Activated naive CD8-positive, alpha-beta T cell (primary cell): ENCODE data around the gene CA4.
"Not testable (repeated sequence)": the region's sequence is repeated elsewhere in the genome, so short reads cannot be mapped to it uniquely, and the experiment has no call there.

Source experiments
- H3K27ac Mint-ChIP-seq: one replicate; pipeline ENCODE4 v1.8.0; 2021; ENCODE audit warnings: mixed read lengths
- H3K27me3 Mint-ChIP-seq: one replicate; pipeline ENCODE4 v1.8.0; 2021; ENCODE audit warnings: mixed read lengths
- H3K36me3 Mint-ChIP-seq: one replicate; pipeline ENCODE4 v1.8.0; 2021; ENCODE audit warnings: mixed read lengths
- H3K4me1 Mint-ChIP-seq: one replicate; pipeline ENCODE4 v1.8.0; 2021; ENCODE audit warnings: low read depth, mixed read lengths
- H3K4me3 Mint-ChIP-seq: one replicate; pipeline ENCODE4 v1.8.0; 2021; ENCODE audit warnings: mild to moderate bottlenecking, mixed read lengths
- H3K9me3 Mint-ChIP-seq: one replicate; pipeline ENCODE4 v1.8.0; 2021; ENCODE audit warnings: low read depth, mixed read lengths

The CA4 gene

DNA sequence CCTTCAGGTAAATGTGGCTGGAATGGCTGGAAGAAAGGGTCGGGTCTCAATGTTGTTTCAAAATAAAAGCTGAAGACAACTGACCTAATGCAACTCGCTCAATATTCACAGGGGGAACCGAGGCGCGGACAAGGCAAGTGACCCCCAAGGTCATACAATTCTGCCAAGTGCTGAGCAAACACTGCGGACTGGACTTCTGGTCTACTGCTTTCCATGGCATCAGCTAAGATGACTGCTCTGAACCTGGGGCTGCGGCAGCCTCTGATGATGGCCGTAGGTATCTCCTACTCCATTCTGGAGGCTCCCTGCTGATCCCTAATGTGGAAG is 21.9 kb downstream of the CA4 start:
- H3K27me3 Mint-ChIP-seq, result no peaks in the 10 kb centered on the region
- H3K4me1 Mint-ChIP-seq, result peaks cover 14% of the 10 kb centered on the region
- H3K27ac Mint-ChIP-seq, result no peak overlapping the region
- H3K9me3 Mint-ChIP-seq, result no peaks in the 10 kb centered on the region
- H3K4me3 Mint-ChIP-seq, result no peak overlapping the region
- H3K36me3 Mint-ChIP-seq, result no peaks in the 10 kb centered on the region

DNA sequence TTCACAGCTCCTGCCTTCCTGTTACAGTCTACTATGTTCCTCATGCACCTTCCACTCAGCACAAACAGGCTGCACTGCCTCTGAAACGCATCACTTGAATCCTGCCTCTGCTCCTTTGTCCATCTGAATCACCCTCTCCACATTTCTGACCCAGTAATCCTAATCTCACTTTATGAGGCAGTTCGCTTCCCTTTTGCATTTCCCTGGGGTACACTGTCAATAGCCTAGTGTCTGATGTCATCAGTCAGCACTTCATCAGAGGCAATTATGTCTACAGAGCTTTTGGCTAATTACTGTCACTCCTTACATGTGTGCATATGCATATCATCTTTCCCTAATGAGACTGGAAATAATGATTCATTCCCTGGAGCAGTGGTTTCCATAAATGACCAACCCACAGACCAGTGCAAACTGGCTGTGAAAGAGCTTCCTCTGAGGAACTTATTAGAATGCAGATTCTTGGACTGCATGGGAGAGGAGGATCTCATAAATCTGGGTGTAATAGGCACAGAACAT is 23.6 kb downstream of the CA4 start:
- no peaks in the 10 kb centered on the region for H3K27me3 Mint-ChIP-seq
- H3K36me3 Mint-ChIP-seq, result no peaks in the 10 kb centered on the region
- no peaks in the 10 kb centered on the region for H3K9me3 Mint-ChIP-seq
- no peak overlapping the region for H3K27ac Mint-ChIP-seq
- H3K4me1 Mint-ChIP-seq, result peaks cover 12% of the 10 kb centered on the region
- H3K4me3 Mint-ChIP-seq, result no peak overlapping the region

- no peaks in the 10 kb centered on the region for H3K36me3 Mint-ChIP-seq
- H3K27me3 Mint-ChIP-seq, result no peaks in the 10 kb centered on the region
- peaks cover 12% of the 10 kb centered on the region for H3K4me1 Mint-ChIP-seq
- no peak overlapping the region for H3K27ac Mint-ChIP-seq
- no peak overlapping the region for H3K4me3 Mint-ChIP-seq
- no peaks in the 10 kb centered on the region for H3K9me3 Mint-ChIP-seq
Measured at GRCh38 chr17:60174035-60174434, 24.3 kb downstream of the CA4 start.

DNA sequence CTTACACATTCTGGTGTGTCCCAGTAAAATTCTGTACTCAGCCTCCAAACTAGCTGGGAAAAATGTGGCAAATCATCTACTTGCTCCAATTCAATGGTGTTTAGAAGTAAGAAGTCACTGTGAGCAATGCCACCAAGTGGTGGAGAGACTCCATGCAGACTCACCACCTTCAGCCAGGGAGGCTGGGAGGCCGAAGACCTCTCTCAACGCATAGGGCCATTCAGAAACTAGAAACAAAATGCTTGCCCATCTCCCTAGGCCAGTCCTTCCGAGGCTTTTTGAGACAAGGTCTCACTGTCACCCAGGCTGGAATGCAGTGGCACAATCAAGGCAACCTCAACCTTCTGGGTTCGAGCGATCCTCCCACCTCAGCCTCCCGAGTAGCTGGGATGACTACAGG is 25.0 kb downstream of the CA4 start:
- H3K4me1 Mint-ChIP-seq, result peaks cover 10% of the 10 kb centered on the region
- not testable (repeated sequence) for H3K9me3 Mint-ChIP-seq

GRCh38 chr17:60176763-60177162 is 27.0 kb downstream of the CA4 start:
- not testable (repeated sequence) for H3K4me3 Mint-ChIP-seq, H3K9me3 Mint-ChIP-seq, H3K27me3 Mint-ChIP-seq, H3K36me3 Mint-ChIP-seq, H3K4me1 Mint-ChIP-seq, H3K27ac Mint-ChIP-seq

More for the DNA sequence above, 25.0 kb downstream of the CA4 start:
- not testable (repeated sequence) for H3K36me3 Mint-ChIP-seq, H3K27ac Mint-ChIP-seq, H3K27me3 Mint-ChIP-seq, H3K4me3 Mint-ChIP-seq

DNA sequence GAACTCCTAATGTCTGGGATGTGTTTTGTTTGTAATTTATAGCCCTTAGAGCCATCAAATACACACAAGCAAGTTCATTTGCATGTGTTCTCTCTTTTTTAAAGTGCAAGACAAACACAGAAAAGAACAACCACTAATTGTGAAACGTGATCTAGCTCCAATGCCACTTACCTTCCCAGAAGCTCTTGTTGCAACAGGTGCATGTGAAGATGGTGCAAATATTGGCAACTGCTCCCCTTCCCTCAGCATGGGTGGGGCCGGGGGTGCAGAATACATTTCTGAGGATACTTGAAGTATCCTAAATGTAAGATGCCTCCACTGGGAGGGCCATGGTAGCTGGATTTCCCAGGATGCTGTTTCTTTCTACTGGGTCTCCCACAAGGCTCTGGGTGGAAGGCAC is 28.4 kb downstream of the CA4 start:
- H3K4me3 Mint-ChIP-seq, H3K4me1 Mint-ChIP-seq, H3K27me3 Mint-ChIP-seq, H3K27ac Mint-ChIP-seq, H3K36me3 Mint-ChIP-seq, H3K9me3 Mint-ChIP-seq: not testable (repeated sequence)

DNA sequence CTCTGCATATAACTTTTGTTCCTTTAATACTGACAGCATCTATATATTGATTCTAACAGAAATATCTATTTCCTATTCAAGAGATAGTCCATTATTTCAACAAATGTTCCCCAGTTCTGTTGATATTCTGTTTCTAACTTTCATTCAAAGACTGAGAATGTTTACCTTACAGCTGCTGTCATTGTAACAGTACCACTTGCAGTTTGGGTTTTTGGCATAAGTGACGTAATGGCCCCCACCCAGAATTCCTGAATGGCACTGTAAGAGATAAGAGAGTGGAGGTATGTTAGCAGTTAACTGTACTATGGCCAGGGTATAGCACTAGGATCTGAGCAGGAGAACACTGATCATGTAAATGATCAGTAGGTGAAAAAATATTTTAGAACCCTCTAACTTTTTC is 30.6 kb downstream of the CA4 start:
- H3K4me3 Mint-ChIP-seq, H3K27ac Mint-ChIP-seq, H3K36me3 Mint-ChIP-seq, H3K4me1 Mint-ChIP-seq, H3K9me3 Mint-ChIP-seq, H3K27me3 Mint-ChIP-seq: not testable (repeated sequence)

DNA sequence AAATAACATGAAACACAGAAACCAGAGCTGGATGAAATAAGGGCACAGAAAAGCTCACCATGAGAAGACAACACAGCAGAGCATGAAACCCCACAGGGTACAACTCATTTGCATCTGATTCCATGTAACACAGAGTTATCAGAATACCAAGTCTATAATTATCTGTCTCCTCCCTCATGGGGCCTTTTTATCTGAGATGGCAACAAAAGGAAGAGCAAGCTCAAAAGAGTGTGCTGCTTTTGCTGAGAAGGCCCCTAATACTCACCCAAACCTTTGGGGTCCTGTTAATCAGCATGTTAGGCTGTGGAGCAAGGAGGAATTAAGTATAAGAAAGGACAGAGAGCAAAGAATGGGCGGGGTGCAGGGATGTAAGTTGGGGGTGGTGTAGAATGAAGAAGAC is 36.6 kb downstream of the CA4 start:
- H3K27me3 Mint-ChIP-seq, H3K9me3 Mint-ChIP-seq, H3K36me3 Mint-ChIP-seq, H3K4me3 Mint-ChIP-seq, H3K4me1 Mint-ChIP-seq: not testable (repeated sequence)
- peak overlapping the region; percentile 73 for H3K27ac Mint-ChIP-seq

DNA sequence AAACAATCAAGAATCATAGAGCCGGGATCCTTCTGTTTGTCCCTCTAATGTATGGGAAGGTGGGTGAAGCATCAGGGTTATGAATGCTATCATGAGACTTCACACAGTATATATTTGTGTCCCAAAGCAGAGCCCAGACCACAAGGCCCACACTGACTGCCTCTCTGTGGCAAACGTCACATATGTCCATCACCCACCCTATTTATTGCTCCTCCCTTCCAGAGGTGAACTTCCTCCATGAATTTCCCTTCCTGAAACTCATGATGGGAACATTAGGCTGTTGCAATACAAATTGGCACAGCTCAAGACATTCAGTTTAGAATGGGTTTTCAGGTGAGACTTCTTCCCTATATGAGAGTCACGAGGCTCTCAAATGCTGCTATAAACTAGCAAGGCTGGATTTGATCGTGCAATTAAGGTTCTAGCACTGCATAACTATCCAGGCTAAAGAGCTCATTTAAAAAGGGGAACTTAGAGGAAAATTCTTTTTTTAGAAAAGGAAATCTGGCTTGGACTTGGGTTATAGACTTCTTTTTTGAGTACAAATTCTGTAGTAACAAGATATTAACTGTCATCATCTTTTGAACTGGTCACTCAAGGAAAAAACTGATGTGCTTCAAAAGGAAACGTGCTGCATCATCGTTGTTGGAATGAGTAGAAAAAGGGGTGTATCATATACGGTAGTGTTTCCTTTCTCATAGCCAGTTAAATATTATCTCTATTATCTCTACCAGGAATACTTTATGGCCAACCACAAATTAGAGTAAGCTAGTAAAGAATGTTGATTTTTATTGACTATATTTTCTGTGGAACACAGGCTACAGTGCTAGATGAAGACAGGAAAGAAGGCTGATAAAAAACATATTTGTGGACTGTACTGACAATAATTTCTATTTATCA is 37.3 kb downstream of the CA4 start:
- not testable (repeated sequence) for H3K9me3 Mint-ChIP-seq, H3K27ac Mint-ChIP-seq, H3K36me3 Mint-ChIP-seq, H3K4me3 Mint-ChIP-seq, H3K4me1 Mint-ChIP-seq, H3K27me3 Mint-ChIP-seq

- H3K9me3 Mint-ChIP-seq, result no peaks in the 10 kb centered on the region
- H3K4me3 Mint-ChIP-seq, result no peak overlapping the region
- no peaks in the 10 kb centered on the region for H3K4me1 Mint-ChIP-seq
- no peaks in the 10 kb centered on the region for H3K27me3 Mint-ChIP-seq
- peaks cover 15% of the 10 kb centered on the region for H3K36me3 Mint-ChIP-seq
- H3K27ac Mint-ChIP-seq, result no peak overlapping the region
Measured at GRCh38 chr17:60188759-60189158, 39.0 kb downstream of the CA4 start.

DNA sequence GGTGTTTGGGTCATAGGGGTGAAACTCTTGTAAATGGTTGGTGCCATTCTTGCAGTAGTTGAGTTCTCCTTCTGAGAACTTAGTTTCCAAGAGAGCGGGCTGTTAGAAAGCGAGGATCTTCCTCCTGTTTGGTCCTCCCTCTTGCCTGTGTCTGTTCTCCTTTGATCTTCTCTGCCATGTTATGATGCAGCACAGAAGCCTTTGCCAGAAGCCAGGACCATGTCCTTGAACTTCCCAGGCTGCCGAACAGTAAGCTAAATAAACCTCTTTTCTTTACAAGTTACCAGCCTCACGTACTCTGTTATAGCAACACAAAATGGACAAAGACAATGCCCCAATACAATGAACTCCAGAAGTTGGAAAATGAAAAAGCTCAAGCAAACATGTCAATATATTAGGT is 40.3 kb downstream of the CA4 start:
- H3K9me3 Mint-ChIP-seq, H3K27ac Mint-ChIP-seq, H3K4me1 Mint-ChIP-seq, H3K27me3 Mint-ChIP-seq, H3K4me3 Mint-ChIP-seq: not testable (repeated sequence)
- H3K36me3 Mint-ChIP-seq, result peaks cover 15% of the 10 kb centered on the region

DNA sequence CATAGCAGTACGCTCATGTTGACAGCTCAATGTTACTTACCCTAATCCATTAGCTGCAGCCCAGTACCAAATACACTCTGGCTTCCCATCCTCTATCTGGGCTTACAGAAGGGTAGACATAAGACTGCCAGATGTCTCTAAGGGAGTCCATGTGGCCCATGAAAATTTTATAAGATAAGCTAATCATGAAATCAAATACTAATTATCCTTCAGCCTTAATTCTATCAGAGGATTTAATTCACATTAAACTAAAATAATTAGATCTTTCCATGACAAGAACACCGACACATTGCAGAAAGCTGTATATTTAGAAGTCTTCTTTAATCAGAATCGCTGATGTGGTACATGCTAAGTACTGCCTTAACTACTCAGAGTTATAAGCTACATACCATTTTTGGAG is 43.3 kb downstream of the CA4 start:
- peaks cover 17% of the 10 kb centered on the region for H3K36me3 Mint-ChIP-seq
- H3K4me3 Mint-ChIP-seq, H3K4me1 Mint-ChIP-seq, H3K9me3 Mint-ChIP-seq, H3K27ac Mint-ChIP-seq, H3K27me3 Mint-ChIP-seq: not testable (repeated sequence)

- H3K27me3 Mint-ChIP-seq, result no peaks in the 10 kb centered on the region
- H3K36me3 Mint-ChIP-seq, result peaks cover 17% of the 10 kb centered on the region
- no peak overlapping the region for H3K4me3 Mint-ChIP-seq
- no peak overlapping the region for H3K27ac Mint-ChIP-seq
- no peaks in the 10 kb centered on the region for H3K4me1 Mint-ChIP-seq
- no peaks in the 10 kb centered on the region for H3K9me3 Mint-ChIP-seq
Measured at GRCh38 chr17:60193482-60193881, 43.7 kb downstream of the CA4 start.

DNA sequence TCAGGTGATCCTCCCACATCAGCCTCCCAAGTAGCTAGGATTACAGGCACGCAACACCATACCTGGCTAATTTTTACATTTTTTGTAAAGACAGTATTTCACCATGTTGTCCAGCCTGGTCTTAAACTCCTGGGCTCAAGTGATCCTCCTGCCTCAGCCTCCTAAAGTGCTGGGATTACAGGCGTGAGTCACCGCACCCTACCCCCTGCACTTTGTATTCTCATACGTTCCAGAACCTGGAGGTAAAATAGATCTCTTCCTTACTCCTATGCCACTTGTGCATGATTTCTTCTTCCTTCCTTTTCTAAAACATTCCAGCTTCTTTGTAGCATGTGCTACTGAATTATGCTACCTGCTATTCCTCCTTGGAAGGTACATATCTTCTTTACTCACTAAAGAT is 44.4 kb downstream of the CA4 start:
- not testable (repeated sequence) for H3K27ac Mint-ChIP-seq, H3K9me3 Mint-ChIP-seq, H3K4me3 Mint-ChIP-seq, H3K4me1 Mint-ChIP-seq, H3K27me3 Mint-ChIP-seq
- peaks cover 12% of the 10 kb centered on the region for H3K36me3 Mint-ChIP-seq

DNA sequence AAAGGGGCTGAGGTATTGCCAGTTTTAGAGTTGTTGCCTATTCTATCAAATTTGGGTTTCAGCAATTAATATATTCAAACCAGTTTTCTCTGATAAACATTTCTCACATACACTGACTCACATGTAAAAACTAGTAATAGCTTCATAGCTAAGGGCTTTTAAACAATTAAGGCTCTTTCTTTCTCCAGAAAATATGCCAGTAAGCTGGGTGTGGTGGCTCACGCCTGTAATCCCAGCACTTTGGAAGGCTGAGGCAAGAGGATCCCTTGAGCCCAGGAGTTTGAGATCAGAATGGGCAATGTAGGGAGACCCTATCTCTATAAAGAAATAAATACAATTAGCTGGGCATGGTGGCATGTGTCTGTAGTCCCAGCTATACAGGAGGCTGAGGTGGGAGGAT is 48.9 kb downstream of the CA4 start:
- H3K27ac Mint-ChIP-seq, H3K36me3 Mint-ChIP-seq: not testable (repeated sequence)

GRCh38 chr17:60205782-60206181 is 56.0 kb downstream of the CA4 start:
- not testable (repeated sequence) for H3K36me3 Mint-ChIP-seq, H3K4me1 Mint-ChIP-seq, H3K27ac Mint-ChIP-seq, H3K27me3 Mint-ChIP-seq, H3K4me3 Mint-ChIP-seq, H3K9me3 Mint-ChIP-seq

More for the DNA sequence above, 48.9 kb downstream of the CA4 start:
- H3K9me3 Mint-ChIP-seq, H3K4me1 Mint-ChIP-seq, H3K27me3 Mint-ChIP-seq, H3K4me3 Mint-ChIP-seq: not testable (repeated sequence)
